HFFc6 (cell line): ENCODE measurements around the gene EPHA2. TPM values are rescaled to one million over a fixed set of nuclear protein-coding genes. Genes with fewer than 3 reads are reported as not detected.

ENCODE experiments used
- DNase-seq: peaks from one replicate; pipeline ENCODE4 v3.0.0-alpha.2; 2018
- H3K27ac Mint-ChIP-seq: 2 replicates; pipeline ENCODE4 v1.8.0; 2020; ENCODE audit warnings: mild to moderate bottlenecking, mixed read lengths
- H3K27me3 Mint-ChIP-seq: 2 replicates; pipeline ENCODE4 v1.8.0; 2021; ENCODE audit warnings: mild to moderate bottlenecking, moderate library complexity, mixed read lengths; ENCODE audit not compliant: insufficient read depth
- H3K36me3 Mint-ChIP-seq: 2 replicates; pipeline ENCODE4 v1.8.0; 2021; ENCODE audit warnings: low read depth, mixed read lengths
- H3K4me1 Mint-ChIP-seq: 2 replicates; pipeline ENCODE4 v1.8.0; 2020; ENCODE audit warnings: low read depth, mixed read lengths
- H3K4me3 Mint-ChIP-seq: 2 replicates; pipeline ENCODE4 v1.8.0; 2020; ENCODE audit warnings: mild to moderate bottlenecking, moderate library complexity, mixed read lengths
- H3K9me3 Mint-ChIP-seq: 2 replicates; pipeline ENCODE4 v1.8.0; 2020; ENCODE audit warnings: mild to moderate bottlenecking, mixed read lengths
- total RNA-seq, 6 experiments: library from RNA; stranded (reverse); fragmentation: NEBNext Ultra II Directional; extraction: Animal tissue kit (Norgen Biotek cat#: 25700); gene quantifications; 2 replicates in 1 of 6; 3 replicates in 5 of 6; pipeline ENCODE4 v1.2.3, GENCODE V29; 2021
- TF ChIP-seq, protein P1 (sequence below): fragments of 200-600 bp; sonication (generic); IDR thresholded peaks from 2 replicates; pipeline ENCODE4 v1.5.0; 2021; ENCODE audit warnings: antibody characterized with exemption, mild to moderate bottlenecking

The EPHA2 gene
- total RNA-seq, 6 experiments from 2014 or later = 77.3 to 106 (median 81.2) TPM

DNA sequence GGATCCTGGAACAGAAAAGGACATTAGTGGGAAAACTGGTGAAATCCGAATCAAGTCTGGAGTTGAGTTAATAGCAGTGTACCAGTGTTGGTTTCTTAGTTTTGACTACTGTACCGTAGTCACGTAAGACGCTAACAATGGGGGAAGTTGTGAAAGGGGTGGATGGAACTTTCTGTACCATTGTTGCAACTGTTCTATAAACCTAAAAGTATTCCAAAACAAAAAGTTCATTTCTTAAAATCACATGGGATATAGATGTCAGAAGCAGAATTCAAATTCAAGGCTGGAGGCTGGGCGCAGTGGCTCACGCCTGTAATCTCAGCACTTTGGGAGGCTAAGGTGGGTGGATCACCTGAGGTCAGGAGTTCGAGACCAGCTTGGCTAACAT lies 39.6 kb upstream of the EPHA2 start:
- Mint-ChIP-seq H3K4me3 (no peak overlapping the region), H3K27me3 (no peaks in the 10 kb centered on the region)
- DNase-seq = no peak

DNA sequence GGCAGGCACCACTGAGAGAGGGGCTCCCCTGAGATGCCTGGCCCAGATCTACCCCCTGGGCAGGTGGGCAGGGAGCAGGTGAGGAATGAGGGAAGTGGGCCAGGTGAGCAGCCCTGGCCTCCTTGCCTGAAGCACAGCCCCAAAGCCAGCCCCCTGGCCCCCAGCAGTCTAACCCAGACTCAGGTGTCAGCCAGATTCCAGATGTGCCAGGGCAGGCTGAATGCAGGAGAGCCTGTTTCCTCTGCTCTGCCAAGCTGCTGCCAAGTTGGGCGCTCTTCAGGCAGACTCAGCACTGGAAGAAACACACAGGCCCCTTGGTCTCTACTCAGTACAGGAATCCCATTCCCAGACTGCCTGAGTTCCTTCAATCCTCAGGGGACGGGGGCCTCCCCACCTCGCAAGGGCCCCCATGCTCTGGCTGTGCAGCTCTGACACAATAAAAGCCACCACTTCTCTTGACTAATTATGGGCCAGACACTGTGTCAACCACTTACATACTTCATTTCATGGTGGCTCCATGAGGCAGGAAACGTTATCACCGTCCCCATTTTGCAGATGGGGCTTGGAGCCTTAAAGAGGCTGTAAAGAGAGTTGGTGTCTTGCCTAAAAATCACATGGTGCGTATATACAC lies 36.2 kb upstream of the EPHA2 start:
- Mint-ChIP-seq H3K36me3 (no peaks in the 10 kb centered on the region), H3K9me3 (no peaks in the 10 kb centered on the region), H3K27ac (no peak overlapping the region), H3K4me3 (no peak overlapping the region), H3K4me1 (peaks cover 35% of the 10 kb centered on the region), H3K27me3 (no peaks in the 10 kb centered on the region)
- TF ChIP-seq, protein P1, sequence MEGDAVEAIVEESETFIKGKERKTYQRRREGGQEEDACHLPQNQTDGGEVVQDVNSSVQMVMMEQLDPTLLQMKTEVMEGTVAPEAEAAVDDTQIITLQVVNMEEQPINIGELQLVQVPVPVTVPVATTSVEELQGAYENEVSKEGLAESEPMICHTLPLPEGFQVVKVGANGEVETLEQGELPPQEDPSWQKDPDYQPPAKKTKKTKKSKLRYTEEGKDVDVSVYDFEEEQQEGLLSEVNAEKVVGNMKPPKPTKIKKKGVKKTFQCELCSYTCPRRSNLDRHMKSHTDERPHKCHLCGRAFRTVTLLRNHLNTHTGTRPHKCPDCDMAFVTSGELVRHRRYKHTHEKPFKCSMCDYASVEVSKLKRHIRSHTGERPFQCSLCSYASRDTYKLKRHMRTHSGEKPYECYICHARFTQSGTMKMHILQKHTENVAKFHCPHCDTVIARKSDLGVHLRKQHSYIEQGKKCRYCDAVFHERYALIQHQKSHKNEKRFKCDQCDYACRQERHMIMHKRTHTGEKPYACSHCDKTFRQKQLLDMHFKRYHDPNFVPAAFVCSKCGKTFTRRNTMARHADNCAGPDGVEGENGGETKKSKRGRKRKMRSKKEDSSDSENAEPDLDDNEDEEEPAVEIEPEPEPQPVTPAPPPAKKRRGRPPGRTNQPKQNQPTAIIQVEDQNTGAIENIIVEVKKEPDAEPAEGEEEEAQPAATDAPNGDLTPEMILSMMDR = no peak
- no peak for DNase-seq

More for the DNA sequence above, 39.6 kb upstream of the EPHA2 start:
- Mint-ChIP-seq H3K9me3 (no peaks in the 10 kb centered on the region), H3K36me3 (no peaks in the 10 kb centered on the region), H3K4me1 (peaks cover 3% of the 10 kb centered on the region; the same call in 1 of the 2 replicates), H3K27ac (no peak overlapping the region)
- TF ChIP-seq, protein P1 = no peak

DNA sequence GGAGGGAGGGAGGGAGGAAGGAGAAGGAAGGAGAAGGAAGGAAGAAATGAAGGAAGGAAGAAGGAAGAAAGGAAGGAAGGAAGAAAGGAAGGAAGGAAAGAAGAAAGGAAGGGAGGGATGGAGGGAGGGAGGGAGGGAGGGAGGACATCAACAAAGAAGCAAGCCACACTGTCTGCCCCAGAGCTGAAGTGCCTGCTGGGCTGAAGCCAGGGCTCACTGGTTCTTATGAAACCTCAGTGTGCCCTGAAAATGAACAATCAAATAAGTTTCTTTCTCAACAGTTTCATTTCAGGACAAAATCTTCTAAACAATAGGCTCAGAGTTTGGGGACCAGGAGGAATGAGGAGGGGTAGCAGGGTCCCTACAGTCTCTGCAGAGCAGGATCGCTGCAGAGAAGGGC lies 35.4 kb upstream of the EPHA2 start:
- Mint-ChIP-seq H3K9me3 (no peaks in the 10 kb centered on the region), H3K36me3 (no peaks in the 10 kb centered on the region), H3K4me3 (no peak overlapping the region), H3K27me3 (no peaks in the 10 kb centered on the region), H3K4me1 (peaks cover 35% of the 10 kb centered on the region), H3K27ac (no peak overlapping the region)
- TF ChIP-seq, protein P1 = no peak
- no peak for DNase-seq

DNA sequence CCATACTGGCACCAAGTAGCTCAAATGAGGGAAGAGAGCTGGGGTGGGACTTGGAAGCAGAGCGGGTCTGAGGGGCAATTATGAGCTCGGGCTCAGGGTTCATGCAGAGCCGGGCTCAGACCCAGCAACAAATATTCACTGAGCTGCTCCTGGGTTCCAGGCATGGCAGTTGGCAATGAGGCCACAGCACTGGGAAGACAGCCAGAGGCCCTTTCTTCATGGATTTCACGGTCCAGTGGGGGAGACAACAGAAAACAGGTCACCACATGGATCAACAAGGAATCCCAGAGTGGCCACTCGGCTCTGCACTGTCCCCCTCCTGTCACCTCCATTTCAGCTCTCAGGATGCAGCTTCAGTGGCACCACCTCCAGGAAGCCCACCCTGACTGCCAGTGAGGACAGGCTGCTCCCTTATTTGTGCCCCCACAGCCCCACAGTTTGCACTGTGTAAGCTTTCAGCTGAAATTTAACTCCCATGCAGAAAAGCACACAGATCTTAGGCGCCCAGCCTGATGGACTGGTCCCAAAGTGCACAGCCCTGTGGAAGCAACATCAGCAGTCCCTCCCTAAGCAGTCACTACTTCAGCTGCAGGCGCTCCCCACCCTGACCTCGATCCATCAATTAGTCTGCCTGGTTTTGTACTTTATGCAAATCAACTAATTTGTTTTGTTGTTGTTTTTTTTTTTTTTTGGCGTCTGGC lies 34.2 kb upstream of the EPHA2 start:
- Mint-ChIP-seq H3K4me1 (peaks cover 35% of the 10 kb centered on the region), H3K4me3 (no peak overlapping the region), H3K27me3 (no peaks in the 10 kb centered on the region), H3K9me3 (no peaks in the 10 kb centered on the region), H3K27ac (no peak overlapping the region), H3K36me3 (no peaks in the 10 kb centered on the region)
- TF ChIP-seq, protein P1 = no peak
- peak; percentile 14 for DNase-seq

DNA sequence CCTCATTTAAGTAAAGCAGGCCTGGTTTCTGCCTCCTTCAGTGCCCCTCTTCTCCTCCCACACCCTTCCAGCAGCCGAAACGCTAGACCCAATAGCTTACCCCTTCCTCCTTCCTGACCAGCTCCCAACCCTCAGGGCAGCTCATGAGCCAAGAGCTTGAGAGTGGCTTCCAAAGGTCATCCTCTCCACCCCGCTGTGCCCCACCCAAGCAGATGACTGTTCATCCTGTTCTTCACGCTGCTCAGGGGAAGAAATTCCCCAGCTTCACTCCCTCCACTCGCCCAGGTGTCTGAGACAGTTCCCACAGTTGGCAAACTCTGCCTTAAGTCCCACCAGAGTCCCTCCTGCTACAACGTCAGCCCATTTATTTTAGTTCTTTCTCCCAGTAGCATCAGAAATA lies 33.1 kb upstream of the EPHA2 start:
- Mint-ChIP-seq H3K27ac (peak overlapping the region; percentile 57), H3K9me3 (no peaks in the 10 kb centered on the region), H3K4me3 (peak overlapping the region; percentile 6; the same call in 1 of the 2 replicates), H3K27me3 (no peaks in the 10 kb centered on the region), H3K36me3 (no peaks in the 10 kb centered on the region), H3K4me1 (peaks cover 38% of the 10 kb centered on the region)
- DNase-seq = no peak
- TF ChIP-seq, protein P1 = no peak
